ENCODE results near the gene TIPARP. TPM values are rescaled to one million over a fixed set of nuclear protein-coding genes. Genes with fewer than 3 reads are reported as not detected.

The TIPARP gene
- total RNA-seq, 1 experiment from 2014 or later = 22.1 TPM

DNA sequence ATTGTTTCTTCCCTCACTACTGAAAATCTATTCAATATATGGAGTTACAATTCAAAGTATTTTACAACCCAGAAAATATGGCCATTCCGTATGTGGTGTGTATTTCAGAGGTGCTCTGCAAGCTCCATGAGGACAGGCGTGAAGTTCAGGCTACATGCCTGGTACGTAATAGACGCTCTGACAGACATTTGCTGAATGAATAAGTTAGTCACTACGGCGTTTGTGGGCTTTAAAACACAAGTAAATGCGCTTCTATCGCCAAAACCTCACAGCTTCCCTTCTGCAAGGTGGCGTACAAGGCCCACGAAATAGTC, 701 bp upstream of the TIPARP start:
- ATAC-seq = peak; percentile 1; the same call in 1 of the 2 replicates
- TF ChIP-seq TCF7L2 (IDR thresholded peaks at IDR 0.05; ENCODE audit: low read depth, low read length) = no peak
- no peak for TF ChIP-seq REST (IDR thresholded peaks at IDR 0.05; ENCODE audit: insufficient read depth in 1 of 2, low read depth in 2 of 2, low read length in 1 of 2)
- no peak for TF ChIP-seq SIN3A (IDR thresholded peaks at IDR 0.05; ENCODE audit: borderline replicate concordance, insufficient read depth, low read depth, low read length)
- TF ChIP-seq, protein P1, sequence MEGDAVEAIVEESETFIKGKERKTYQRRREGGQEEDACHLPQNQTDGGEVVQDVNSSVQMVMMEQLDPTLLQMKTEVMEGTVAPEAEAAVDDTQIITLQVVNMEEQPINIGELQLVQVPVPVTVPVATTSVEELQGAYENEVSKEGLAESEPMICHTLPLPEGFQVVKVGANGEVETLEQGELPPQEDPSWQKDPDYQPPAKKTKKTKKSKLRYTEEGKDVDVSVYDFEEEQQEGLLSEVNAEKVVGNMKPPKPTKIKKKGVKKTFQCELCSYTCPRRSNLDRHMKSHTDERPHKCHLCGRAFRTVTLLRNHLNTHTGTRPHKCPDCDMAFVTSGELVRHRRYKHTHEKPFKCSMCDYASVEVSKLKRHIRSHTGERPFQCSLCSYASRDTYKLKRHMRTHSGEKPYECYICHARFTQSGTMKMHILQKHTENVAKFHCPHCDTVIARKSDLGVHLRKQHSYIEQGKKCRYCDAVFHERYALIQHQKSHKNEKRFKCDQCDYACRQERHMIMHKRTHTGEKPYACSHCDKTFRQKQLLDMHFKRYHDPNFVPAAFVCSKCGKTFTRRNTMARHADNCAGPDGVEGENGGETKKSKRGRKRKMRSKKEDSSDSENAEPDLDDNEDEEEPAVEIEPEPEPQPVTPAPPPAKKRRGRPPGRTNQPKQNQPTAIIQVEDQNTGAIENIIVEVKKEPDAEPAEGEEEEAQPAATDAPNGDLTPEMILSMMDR (IDR thresholded peaks at IDR 0.05) = no peak
- BruUV-seq (replicated peaks) = TSS peak; percentile 84

DNA sequence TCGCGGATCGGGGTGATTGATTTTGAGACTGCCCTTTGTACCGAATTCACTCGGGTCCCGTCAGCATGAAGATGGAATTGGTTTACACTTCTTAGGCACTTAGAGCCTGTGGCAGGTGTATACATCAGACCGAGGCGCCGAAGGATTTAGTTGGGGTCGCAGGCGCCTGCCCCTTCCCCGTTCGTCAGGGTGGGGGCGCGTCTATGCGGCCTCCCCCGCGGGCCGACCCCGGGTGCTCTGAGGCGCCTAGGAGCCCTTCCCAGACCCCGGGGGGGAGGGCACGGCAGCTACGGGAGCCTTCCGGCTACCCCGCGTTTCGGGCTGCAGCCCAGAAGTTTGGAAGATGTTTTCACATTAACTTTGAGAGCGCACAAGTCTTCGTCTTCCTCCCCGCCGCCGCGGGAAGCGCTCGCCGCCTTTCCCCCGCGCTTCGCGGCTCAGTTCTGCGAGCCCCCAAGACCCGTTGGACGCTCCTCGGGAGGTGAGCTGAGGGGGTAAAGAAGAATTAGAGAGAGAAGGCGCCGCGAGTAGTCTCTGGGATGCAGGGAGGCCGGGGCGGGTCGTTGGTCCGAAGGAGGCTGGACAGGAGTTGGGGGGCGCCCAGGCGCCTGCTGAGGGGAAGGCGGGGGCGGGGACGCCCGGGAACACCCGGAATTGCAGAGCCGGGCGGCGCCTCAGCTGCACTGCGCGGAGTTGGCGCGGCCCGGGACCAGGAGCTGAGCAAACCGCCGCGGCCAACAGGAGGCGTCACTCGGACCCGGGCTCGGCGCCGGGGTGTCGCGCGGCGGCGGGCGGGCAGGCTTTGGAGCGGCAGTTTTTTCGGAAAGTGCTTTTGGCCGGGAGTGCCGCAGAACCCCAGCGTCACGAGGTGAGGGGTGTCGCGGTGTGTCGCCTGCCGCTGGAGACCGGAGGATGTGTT, 780 bp downstream of the TIPARP start:
- intact Hi-C loops (cut with micrococcal nuclease; ENCODE audit: unreplicated experiment) = loop anchor here (2.0 to 5.0 kb wide), 3 partner anchors 118 to 452 kb away; partner anchors contain the start of gene SSR3
- peak; percentile 39 for ATAC-seq

More for the DNA sequence above, 701 bp upstream of the TIPARP start:
- Histone ChIP-seq H3K27me3 (ENCODE audit: control insufficient read depth, insufficient read depth, low read length) (no peaks in the 10 kb centered on the region), H3K4me1 (ENCODE audit: control insufficient read depth, insufficient read depth, low read length) (peaks cover 27% of the 10 kb centered on the region), H3K27ac (ENCODE audit: low read length) (peak overlapping the region; percentile 80), H3K36me3 (ENCODE audit: control insufficient read depth, insufficient read depth, low read length) (no peaks in the 10 kb centered on the region; the same call in 1 of the 2 replicates), H3K4me3 (ENCODE audit: low read depth in 2 of 2, low read length in 2 of 2) (peak overlapping the region; percentile 84 to 89), H3K9me3 (ENCODE audit: control insufficient read depth, insufficient read depth, low read depth, low read length) (no peaks in the 10 kb centered on the region)
- ChIA-PET POLR2A (interaction anchor here (0.5 kb wide), 1 partner anchor 490 kb away, joined by 3 read pairs; no protein-coding TSS in a partner anchor), CTCF (no interaction called here)
- intact Hi-C loops (cut with micrococcal nuclease; ENCODE audit: unreplicated experiment) (loop anchor here (2.0 to 5.0 kb wide), 3 partner anchors 116 to 454 kb away; partner anchors contain the start of gene SSR3), in situ Hi-C loops (cut with HindIII; ENCODE audit: low pct_unique_long_range_greater_than_20kb, low sequenced_read_pairs) (no loop called here)
- no peak for DNase-seq (ENCODE audit: low read depth, low spot score)

More for the DNA sequence above, 780 bp downstream of the TIPARP start:
- in situ Hi-C loops (cut with HindIII; ENCODE audit: low pct_unique_long_range_greater_than_20kb, low sequenced_read_pairs) = no loop called here
- peak; percentile 41; the same call in 1 of the 2 replicates for TF ChIP-seq SIN3A (IDR thresholded peaks at IDR 0.05; ENCODE audit: borderline replicate concordance, insufficient read depth, low read depth, low read length)
- no peak for TF ChIP-seq TCF7L2 (IDR thresholded peaks at IDR 0.05; ENCODE audit: low read depth, low read length)
- TF ChIP-seq, protein P1 (IDR thresholded peaks at IDR 0.05) = peak; percentile 78
- no peak for TF ChIP-seq REST (IDR thresholded peaks at IDR 0.05; ENCODE audit: insufficient read depth in 1 of 2, low read depth in 2 of 2, low read length in 1 of 2)
- peaks cover 28% of the 10 kb centered on the region for H3K4me1 ChIP-seq (ENCODE audit: control insufficient read depth, insufficient read depth, low read length)
- H3K27me3 ChIP-seq (ENCODE audit: control insufficient read depth, insufficient read depth, low read length) = no peaks in the 10 kb centered on the region
- peak overlapping the region; percentile 84 to 89 for H3K4me3 ChIP-seq (ENCODE audit: low read depth in 2 of 2, low read length in 2 of 2)
- DNase-seq (ENCODE audit: low read depth, low spot score) = no peak
- H3K36me3 ChIP-seq (ENCODE audit: control insufficient read depth, insufficient read depth, low read length) = peaks cover 9% of the 10 kb centered on the region
- ChIA-PET CTCF (no interaction called here), POLR2A (interaction anchor here (0.5 to 0.9 kb wide), 4 partner anchors 29 to 344 kb away, joined by 3 to 4 read pairs (median 3); no protein-coding TSS in a partner anchor)
- no peaks in the 10 kb centered on the region for H3K9me3 ChIP-seq (ENCODE audit: control insufficient read depth, insufficient read depth, low read depth, low read length)
- peak overlapping the region; percentile 86 for H3K27ac ChIP-seq (ENCODE audit: low read length)
- BruUV-seq (replicated peaks) = no TSS peak
